ENCODE data around the gene LYPD1. TPM values are rescaled to one million over a fixed set of nuclear protein-coding genes. Genes with fewer than 3 reads are reported as not detected.
"Not testable (repeated sequence)": the region's sequence is repeated elsewhere in the genome, so short reads cannot be mapped to it uniquely, and the experiment has no call there.

LYPD1 gene
- total and polyA plus RNA-seq, 2 of the 4 experiments (the other 2 are of a cell fraction) = 66.1 to 87.6 TPM

GRCh38 chr2:132701810-132702209 is 31.8 kb upstream of the LYPD1 start:
- Histone ChIP-seq H3K36me3 (ENCODE audit: control insufficient read depth, insufficient read depth, low read length) (peaks cover 3% of the 10 kb centered on the region), H4K91ac (ENCODE audit: insufficient read depth, low read depth, low read length) (no peak overlapping the region), H3K9me1 (ENCODE audit: insufficient read depth, low read length) (peaks cover 5% of the 10 kb centered on the region), H3K4me1 (ENCODE audit: control insufficient read depth, insufficient read depth, low read length) (peaks cover 4% of the 10 kb centered on the region), H4K8ac (ENCODE audit: low read depth in 2 of 2, low read length in 2 of 2) (no peak overlapping the region), H2BK5ac (ENCODE audit: low read depth, low read length, poor library complexity, severe bottlenecking) (no peak overlapping the region), H3K56ac (ENCODE audit: extremely low read depth, insufficient read depth, low read length) (no peak overlapping the region), H3K4me3 (ENCODE audit: insufficient read depth, low read depth, low read length) (no peak overlapping the region), H4K20me1 (ENCODE audit: insufficient read depth, low read length) (no peaks in the 10 kb centered on the region), H2BK20ac (ENCODE audit: low read depth, low read length) (peak overlapping the region; percentile 8; the same call in 1 of the 2 replicates), H3K18ac (ENCODE audit: low read depth, low read length) (no peak overlapping the region), H3K14ac (replicated peaks; ENCODE audit: low read depth, low read length) (0 out of 2 replicates have a peak overlapping the region, but pooled peaks have one; percentile 1), H2AK5ac (ENCODE audit: low read depth, low read length) (peak overlapping the region; percentile 16; the same call in 1 of the 2 replicates), H3K4ac (ENCODE audit: low read depth, low read length) (0 out of 2 replicates have a peak overlapping the region, but pooled peaks have one; percentile 26), H3K27me3 (ENCODE audit: control insufficient read depth, insufficient read depth, low read length) (no peaks in the 10 kb centered on the region), H3K79me1 (ENCODE audit: low read depth in 1 of 2, low read length in 2 of 2) (peaks cover 0 to 3% of the 10 kb centered on the region in 2 experiments; a peak in 1 of 4 replicates), H3K27ac (ENCODE audit: insufficient read depth, low read length) (no peak overlapping the region), H2BK15ac (ENCODE audit: low read depth, low read length) (no peak overlapping the region), H2AK9ac (replicated peaks; ENCODE audit: low read depth, low read length, poor library complexity) (no peak overlapping the region), H3K4me2 (ENCODE audit: low read depth, low read length) (no peak overlapping the region), H4K5ac (ENCODE audit: low read depth, low read length) (no peak overlapping the region), H2BK120ac (ENCODE audit: low read depth, low read length) (peak overlapping the region; percentile 24; the same call in 1 of the 2 replicates), H3K9ac (ENCODE audit: low read depth, low read length) (no peak overlapping the region), H3K9me3 (ENCODE audit: control insufficient read depth, insufficient read depth, low read length) (no peaks in the 10 kb centered on the region), H2AFZ (replicated peaks; ENCODE audit: low read length, poor library complexity) (no peak overlapping the region), H3K23ac (ENCODE audit: low read depth, low read length) (no peak overlapping the region)
- WGBS, 2 experiments (ENCODE audit: extremely low coverage in 2 of 2, insufficient read length in 1 of 2) = no CpG with 5 or more reads among the region's 2 CpGs
- intact Hi-C loops (cut with micrococcal nuclease) = no loop called here
- dilution Hi-C loops (cut with HindIII; ENCODE audit: low sequenced_read_pairs, unreplicated experiment) = no loop called here
- peak; percentile 25 for ATAC-seq (ENCODE audit: low read depth)
- no TSS peak for BruUV-seq (replicated peaks)
- CTCF ChIA-PET = no interaction called here
- POLR2A ChIA-PET (ENCODE audit: unreplicated experiment) = no interaction called here
- TF ChIP-seq FOS (IDR thresholded peaks at IDR 0.05; ENCODE audit: low read depth, low read length) = peak; percentile 73
- no peak for TF ChIP-seq RAD21 (IDR thresholded peaks at IDR 0.05; ENCODE audit: low read length)
- TF ChIP-seq RCOR1 (IDR thresholded peaks at IDR 0.05; ENCODE audit: insufficient replicate concordance, low read length) = no peak
- in situ Hi-C loops (cut with MboI; ENCODE audit: low sequenced_read_pairs) = no loop called here
- DNase-seq = peak; percentile 77

GRCh38 chr2:132699802-132700201 is 29.8 kb upstream of the LYPD1 start:
- dilution Hi-C loops (cut with HindIII; ENCODE audit: low sequenced_read_pairs, unreplicated experiment); H3K4me3 ChIP-seq (ENCODE audit: insufficient read depth, low read depth, low read length); H3K36me3 ChIP-seq (ENCODE audit: control insufficient read depth, insufficient read depth, low read length); H3K9me3 ChIP-seq (ENCODE audit: control insufficient read depth, insufficient read depth, low read length); H2BK15ac ChIP-seq (ENCODE audit: low read depth, low read length); H2AK5ac ChIP-seq (ENCODE audit: low read depth, low read length); H3K9ac ChIP-seq (ENCODE audit: low read depth, low read length); H3K14ac ChIP-seq (replicated peaks; ENCODE audit: low read depth, low read length); intact Hi-C loops (cut with micrococcal nuclease); H3K56ac ChIP-seq (ENCODE audit: extremely low read depth, insufficient read depth, low read length); H3K23ac ChIP-seq (ENCODE audit: low read depth, low read length); H3K27me3 ChIP-seq (ENCODE audit: control insufficient read depth, insufficient read depth, low read length); H4K5ac ChIP-seq (ENCODE audit: low read depth, low read length); H2BK5ac ChIP-seq (ENCODE audit: low read depth, low read length, poor library complexity, severe bottlenecking); H3K79me1 ChIP-seq (ENCODE audit: low read depth in 1 of 2, low read length in 2 of 2); H4K20me1 ChIP-seq (ENCODE audit: insufficient read depth, low read length); H4K8ac ChIP-seq (ENCODE audit: low read depth in 2 of 2, low read length in 2 of 2); H2AK9ac ChIP-seq (replicated peaks; ENCODE audit: low read depth, low read length, poor library complexity); H3K4me2 ChIP-seq (ENCODE audit: low read depth, low read length); CTCF ChIA-PET; H3K9me1 ChIP-seq (ENCODE audit: insufficient read depth, low read length); H2BK120ac ChIP-seq (ENCODE audit: low read depth, low read length); H3K27ac ChIP-seq (ENCODE audit: insufficient read depth, low read length); in situ Hi-C loops (cut with MboI; ENCODE audit: low sequenced_read_pairs); BruUV-seq (replicated peaks); ATAC-seq (ENCODE audit: low read depth); H3K18ac ChIP-seq (ENCODE audit: low read depth, low read length); H2AFZ ChIP-seq (replicated peaks; ENCODE audit: low read length, poor library complexity); POLR2A ChIA-PET (ENCODE audit: unreplicated experiment); H2BK20ac ChIP-seq (ENCODE audit: low read depth, low read length); H3K4me1 ChIP-seq (ENCODE audit: control insufficient read depth, insufficient read depth, low read length); H3K4ac ChIP-seq (ENCODE audit: low read depth, low read length); DNase-seq; H4K91ac ChIP-seq (ENCODE audit: insufficient read depth, low read depth, low read length): not testable (repeated sequence)
- no CpG with 5 or more reads among the region's 2 CpGs for WGBS, 2 experiments (ENCODE audit: extremely low coverage in 2 of 2, insufficient read length in 1 of 2)

Measured in IMR-90 (cell line).